Measurements from ENCODE around the gene SUSD4.
"Not testable (repeated sequence)": the region's sequence is repeated elsewhere in the genome, so short reads cannot be mapped to it uniquely, and the experiment has no call there.

Gene SUSD4

GRCh38 chr1:223288826-223289225, 75.2 kb downstream of the SUSD4 start:
- no peak for DNase-seq

GRCh38 chr1:223285452-223285851, 78.5 kb downstream of the SUSD4 start:
- no peak for DNase-seq

- not testable (repeated sequence) for DNase-seq
Observed at GRCh38 chr1:223283697-223284096, 80.3 kb downstream of the SUSD4 start.

GRCh38 chr1:223278311-223278710, 85.7 kb downstream of the SUSD4 start:
- DNase-seq, result not testable (repeated sequence)

GRCh38 chr1:223276029-223276428, 87.9 kb downstream of the SUSD4 start:
- DNase-seq, result no peak

- no peak for DNase-seq
Observed at GRCh38 chr1:223273511-223273910, 90.5 kb downstream of the SUSD4 start.

GRCh38 chr1:223271085-223271781, 92.7 kb downstream of the SUSD4 start:
- DNase-seq, result no peak

- DNase-seq, result no peak
Observed at GRCh38 chr1:223270155-223270554, 93.8 kb downstream of the SUSD4 start.

GRCh38 chr1:223269006-223269405, 95.0 kb downstream of the SUSD4 start:
- DNase-seq, result no peak

- no peak for DNase-seq
Observed at GRCh38 chr1:223266632-223267172, 97.3 kb downstream of the SUSD4 start.

- no peak for DNase-seq
Observed at GRCh38 chr1:223264983-223265908, 98.7 kb downstream of the SUSD4 start.

GRCh38 chr1:223264529-223264928, 99.4 kb downstream of the SUSD4 start:
- no peak for DNase-seq

GRCh38 chr1:223261914-223262313, 102.1 kb downstream of the SUSD4 start:
- no peak for DNase-seq

GRCh38 chr1:223260712-223261111, 103.3 kb downstream of the SUSD4 start:
- DNase-seq, result no peak

GRCh38 chr1:223259462-223259861, 104.5 kb downstream of the SUSD4 start:
- no peak for DNase-seq

- no peak for DNase-seq
Observed at GRCh38 chr1:223258751-223259198, 105.2 kb downstream of the SUSD4 start.

- DNase-seq, result no peak
Observed at GRCh38 chr1:223257856-223258550, 106.0 kb downstream of the SUSD4 start.

GRCh38 chr1:223256034-223256433, 107.9 kb downstream of the SUSD4 start:
- no peak for DNase-seq

- no peak for DNase-seq
Observed at GRCh38 chr1:223253916-223254315, 110.1 kb downstream of the SUSD4 start.

GRCh38 chr1:223251387-223251786, 112.6 kb downstream of the SUSD4 start:
- not testable (repeated sequence) for DNase-seq

- no peak for DNase-seq
Observed at GRCh38 chr1:223250632-223251015, 113.4 kb downstream of the SUSD4 start.

- no peak for DNase-seq
Observed at GRCh38 chr1:223249854-223250631, 113.9 kb downstream of the SUSD4 start.

Measured in SIG-M5 (cell line).